Measurements from ENCODE around the gene SAXO2. TPM values are rescaled to one million over a fixed set of nuclear protein-coding genes. Genes with fewer than 3 reads are reported as not detected.

SAXO2 gene
- total and polyA plus RNA-seq, 2 donors = 0.80 to 6.0 TPM

Other genes starting within 250 kb of the SAXO2 start
- gene MEX3B, start 216.8 kb upstream of the SAXO2 start, total RNA-seq = 4.1 TPM
- gene MEX3B, start 216.8 kb upstream of the SAXO2 start, polyA plus RNA-seq = 8.4 TPM
- 25.5 TPM for gene EFL1, start 84 bp upstream of the SAXO2 start, total RNA-seq
- gene EFL1, start 84 bp upstream of the SAXO2 start, polyA plus RNA-seq = 10.4 TPM
- 0.47 TPM for gene GOLGA6L10, start 86.7 kb downstream of the SAXO2 start, total RNA-seq
- 5.1 TPM for gene GOLGA6L10, start 86.7 kb downstream of the SAXO2 start, polyA plus RNA-seq
- 1.2 TPM for gene GOLGA6L9, start 167.0 kb downstream of the SAXO2 start, total RNA-seq
- 19.2 TPM for gene GOLGA6L9, start 167.0 kb downstream of the SAXO2 start, polyA plus RNA-seq